AG04449 (cell line): ENCODE data around the gene SLCO2B1.

ENCODE experiments used
- CTCF ChIA-PET: fragments of 350-600 bp; formaldehyde crosslinking; extraction: SDS; loops from one replicate; lab custom pipeline; 2021; ENCODE audit warnings: antibody characterized with exemption; lab: Yijun Ruan, JAX
- POLR2A ChIA-PET: fragments of 400-600, 350-600 bp; formaldehyde crosslinking; extraction: SDS; loops from one replicate; lab custom pipeline; 2020; ENCODE audit warnings: antibody characterized with exemption, inconsistent platforms; lab: Yijun Ruan, JAX
- DNase-seq: peaks from one replicate; pipeline ENCODE4 v3.0.0-alpha.2; 2010; ENCODE audit warnings: low read depth, low spot score
- H3K4me3 ChIP-seq: 2 replicates; pipeline ENCODE4 v1.5.1; 2011; ENCODE audit warnings: low read depth, mild to moderate bottlenecking, control low read depth, low read length
- CTCF ChIP-seq: IDR thresholded peaks from one replicate; pipeline ENCODE4 v1.5.1; 2011; ENCODE audit warnings: mild to moderate bottlenecking, moderate library complexity, low read length, control low read depth, inconsistent platforms; ENCODE audit not compliant: insufficient read depth; ENCODE audit errors: missing control alignments

SLCO2B1 gene

DNA sequence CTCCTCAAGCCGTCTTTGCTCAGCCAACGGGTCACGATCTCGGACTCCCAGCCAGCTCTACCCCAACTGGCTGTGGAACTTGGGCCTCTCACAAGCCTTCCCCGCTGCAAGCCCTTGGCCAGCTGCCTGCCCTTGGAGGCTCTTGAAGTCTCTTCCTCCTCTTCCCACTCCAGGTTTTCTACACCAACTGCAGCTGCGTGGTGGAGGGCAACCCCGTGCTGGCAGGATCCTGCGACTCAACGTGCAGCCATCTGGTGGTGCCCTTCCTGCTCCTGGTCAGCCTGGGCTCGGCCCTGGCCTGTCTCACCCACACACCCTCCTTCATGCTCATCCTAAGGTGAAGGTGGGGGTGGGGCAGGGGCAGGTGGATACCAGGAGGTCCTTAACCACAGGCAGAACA is 49.1 kb downstream of the SLCO2B1 start:
- CTCF ChIA-PET: interaction anchor here (0.7 to 20.3 kb wide), 4 partner anchors 45 to 270 kb away, joined by 3 to 252 read pairs (median 3); partner anchors contain the start of gene TPBGL
- no peak overlapping the region for H3K4me3 ChIP-seq
- no peak for DNase-seq
- POLR2A ChIA-PET: no interaction called here
- no peak for TF ChIP-seq CTCF

- no peak for DNase-seq
- ChIA-PET POLR2A (no interaction called here), CTCF (interaction anchor here (1.5 to 20.3 kb wide), 4 partner anchors 23 to 271 kb away, joined by 3 to 438 read pairs (median 128); partner anchors contain the start of genes SLCO2B1 and TPBGL)
- no peak overlapping the region for H3K4me3 ChIP-seq
- no peak for TF ChIP-seq CTCF
Measured at GRCh38 chr11:75200531-75200930, 49.6 kb downstream of the SLCO2B1 start.

DNA sequence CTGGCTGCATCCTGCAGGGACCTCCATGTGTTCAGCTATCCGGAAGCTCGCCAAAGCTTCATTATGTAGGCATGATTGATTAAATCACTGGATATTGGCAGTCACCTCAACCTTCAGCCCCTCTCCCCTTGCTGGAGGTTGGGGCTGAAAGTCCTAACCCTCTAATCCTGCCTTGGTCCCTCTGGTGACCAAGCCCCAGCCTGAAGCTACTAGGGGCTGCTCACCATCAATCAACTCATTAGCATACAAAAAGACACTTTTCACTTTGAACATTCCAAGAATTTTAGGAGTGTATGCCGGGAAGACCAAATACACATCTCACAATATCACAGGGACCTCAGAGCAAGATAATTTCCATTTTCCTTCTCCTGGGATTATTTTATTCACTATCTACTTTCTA is 50.9 kb downstream of the SLCO2B1 start:
- ChIA-PET CTCF (interaction anchor here (1.0 to 20.3 kb wide), 8 partner anchors 9 to 272 kb away, joined by 3 to 438 read pairs (median 26); partner anchors contain the start of genes SLCO2B1 and TPBGL), POLR2A (no interaction called here)
- no peak overlapping the region for H3K4me3 ChIP-seq
- no peak for DNase-seq
- no peak for TF ChIP-seq CTCF

DNA sequence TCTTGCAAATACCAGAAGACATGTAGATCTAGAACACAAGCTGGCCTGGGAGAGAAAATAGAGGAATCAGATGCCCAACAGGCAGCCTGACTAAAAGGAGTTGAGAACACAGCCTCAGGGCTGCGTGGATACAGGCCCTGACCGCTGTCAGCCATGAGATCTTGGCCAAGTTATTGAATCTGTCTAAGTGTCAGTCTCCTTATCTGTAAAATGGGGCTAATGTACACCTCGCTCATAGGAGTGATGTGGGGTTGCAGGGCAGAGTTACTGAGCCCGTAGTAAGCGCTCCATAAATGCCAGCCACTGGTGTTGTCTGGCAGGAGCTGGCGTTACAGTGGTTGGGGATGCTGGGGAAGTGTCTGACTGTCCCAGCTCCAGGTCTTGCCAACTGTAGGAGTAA is 51.3 kb downstream of the SLCO2B1 start:
- H3K4me3 ChIP-seq: no peak overlapping the region
- DNase-seq: no peak
- ChIA-PET CTCF (interaction anchor here (1.0 to 20.3 kb wide), 7 partner anchors 8 to 272 kb away, joined by 3 to 438 read pairs (median 45); partner anchors contain the start of genes SLCO2B1 and TPBGL), POLR2A (no interaction called here)
- TF ChIP-seq CTCF: no peak

DNA sequence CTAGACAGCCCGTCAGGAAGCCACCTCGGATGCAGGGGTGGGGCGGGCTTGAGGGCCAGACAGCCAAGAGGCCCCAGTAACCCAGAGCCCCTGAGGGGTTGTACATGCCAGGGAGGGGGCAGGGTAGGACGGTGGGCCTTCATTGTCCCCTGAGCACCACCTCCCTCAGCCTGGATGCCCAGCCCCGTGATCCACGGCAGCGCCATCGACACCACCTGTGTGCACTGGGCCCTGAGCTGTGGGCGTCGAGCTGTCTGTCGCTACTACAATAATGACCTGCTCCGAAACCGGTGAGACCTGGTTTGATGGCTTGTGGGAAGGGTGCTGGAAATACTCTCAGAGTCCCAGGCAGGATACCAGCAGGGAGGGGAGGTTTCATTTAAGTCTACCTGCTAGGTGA is 52.2 kb downstream of the SLCO2B1 start:
- ChIA-PET CTCF (interaction anchor here (0.9 to 20.3 kb wide), 14 partner anchors 8 to 276 kb away, joined by 3 to 438 read pairs (median 18); partner anchors contain the start of genes SLCO2B1 and TPBGL), POLR2A (no interaction called here)
- H3K4me3 ChIP-seq: no peak overlapping the region
- no peak for DNase-seq
- no peak for TF ChIP-seq CTCF

GRCh38 chr11:75203641-75204011 is 52.7 kb downstream of the SLCO2B1 start:
- no peak overlapping the region for H3K4me3 ChIP-seq
- no peak for DNase-seq
- POLR2A ChIA-PET: no interaction called here
- CTCF ChIA-PET: interaction anchor here (0.9 to 20.3 kb wide), 19 partner anchors 8 to 277 kb away, joined by 3 to 438 read pairs (median 12); partner anchors contain the start of genes SLCO2B1 and TPBGL
- TF ChIP-seq CTCF: no peak
